ENCODE measurements around the gene CCSER2.

The CCSER2 gene

DNA sequence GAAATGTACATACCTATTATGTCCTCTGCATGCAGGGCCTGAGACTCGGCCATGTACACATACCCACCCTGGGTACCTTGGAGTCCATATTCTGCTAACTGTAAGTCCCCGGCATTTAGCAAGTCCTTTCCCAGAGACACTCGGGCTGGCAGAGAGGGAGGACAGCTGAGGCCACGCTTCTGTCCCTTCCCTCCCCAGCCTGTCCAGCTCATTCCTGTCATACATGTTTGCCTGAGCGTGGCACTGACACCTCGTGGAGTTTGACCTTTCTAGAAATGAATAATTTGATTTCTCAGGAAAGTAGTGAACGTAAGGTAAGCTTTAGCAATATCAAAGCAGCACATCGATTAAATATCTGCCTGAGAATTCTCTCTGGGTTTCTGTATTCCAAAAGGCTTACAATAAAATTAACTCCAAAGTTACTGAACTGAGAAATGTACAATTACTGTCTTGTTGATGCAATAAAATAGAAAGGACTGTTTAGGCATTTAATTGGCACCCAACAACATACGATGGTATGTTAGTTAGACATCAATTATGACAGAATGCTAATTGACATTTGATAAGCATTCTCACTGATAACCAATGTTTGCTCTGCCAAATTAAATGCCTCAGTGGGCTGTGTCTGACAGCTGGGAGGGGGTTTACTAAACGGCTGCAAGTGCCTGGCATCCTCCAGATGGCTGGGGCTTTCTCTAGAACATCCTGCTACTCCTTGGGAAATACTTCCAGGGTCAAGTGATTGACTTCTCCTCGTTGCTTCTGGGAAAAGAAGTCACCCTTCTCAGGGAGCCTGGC, 221.2 kb downstream of the CCSER2 start:
- DNase-seq (ENCODE audit: low spot score), result no peak

DNA sequence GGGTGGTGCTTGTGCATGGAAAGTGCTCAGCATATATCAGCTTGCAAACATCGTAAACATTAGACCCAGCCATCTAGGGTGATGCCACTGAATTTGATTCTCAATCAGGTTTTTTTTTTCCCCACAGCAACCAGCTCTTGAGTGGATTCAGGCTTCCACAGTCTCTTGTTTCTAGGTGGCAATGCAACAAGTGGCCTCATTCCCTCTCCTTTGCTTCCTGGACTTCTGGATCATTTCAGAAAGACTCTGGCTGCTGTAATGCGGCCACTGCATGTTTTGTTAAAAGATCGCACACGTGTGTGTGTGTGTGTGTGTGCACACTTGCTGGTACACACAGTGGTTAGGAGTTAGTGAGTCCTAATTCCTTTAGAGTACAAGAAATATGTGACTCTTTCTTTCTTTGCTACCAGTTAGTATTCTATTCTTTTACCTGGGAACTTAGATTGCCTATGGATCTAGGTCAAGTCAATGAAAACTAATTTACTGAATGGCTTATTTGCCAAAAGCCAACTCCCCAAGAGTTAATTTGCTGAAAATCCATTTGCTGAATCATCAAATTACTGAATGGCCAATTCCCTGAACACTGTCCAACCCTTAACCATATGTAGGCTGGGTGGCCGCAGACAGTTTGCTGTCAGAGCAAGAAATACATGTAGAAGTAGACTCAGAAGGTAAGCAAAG, 222.5 kb downstream of the CCSER2 start:
- no peak for DNase-seq (ENCODE audit: low spot score)

DNA sequence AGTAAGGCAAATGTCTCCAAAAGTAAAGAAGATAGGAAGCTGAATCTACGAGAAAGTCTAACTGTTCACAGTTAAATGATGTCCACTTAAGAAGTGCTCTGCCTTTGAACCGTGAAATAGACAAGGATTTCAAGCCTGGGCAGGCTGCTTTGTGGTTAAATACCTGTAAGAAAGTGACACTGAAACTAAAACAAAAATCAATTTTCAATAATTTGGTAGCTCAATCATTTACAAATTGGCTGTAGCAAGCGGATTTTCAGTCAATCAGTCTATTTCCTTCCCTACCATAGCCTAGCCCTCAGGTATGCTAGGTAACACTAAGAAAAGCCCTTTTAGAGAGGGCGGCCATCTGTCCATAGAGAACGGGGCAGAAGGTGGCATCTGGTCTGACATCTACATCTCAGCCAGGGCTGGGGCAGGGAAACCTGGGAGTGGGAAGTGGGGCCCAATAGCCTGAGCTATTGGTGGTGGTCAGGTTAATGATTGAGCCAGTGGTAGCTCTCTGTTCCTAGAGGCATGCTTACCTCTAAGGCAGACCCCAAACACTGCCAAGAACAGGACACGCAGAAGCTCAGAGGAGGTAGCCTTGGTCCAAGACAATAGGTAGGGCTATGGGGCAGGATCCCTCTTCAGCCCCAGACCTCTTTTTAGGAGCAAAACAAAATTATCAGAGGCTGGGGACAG, 223.2 kb downstream of the CCSER2 start:
- DNase-seq (ENCODE audit: low spot score), result no peak

DNA sequence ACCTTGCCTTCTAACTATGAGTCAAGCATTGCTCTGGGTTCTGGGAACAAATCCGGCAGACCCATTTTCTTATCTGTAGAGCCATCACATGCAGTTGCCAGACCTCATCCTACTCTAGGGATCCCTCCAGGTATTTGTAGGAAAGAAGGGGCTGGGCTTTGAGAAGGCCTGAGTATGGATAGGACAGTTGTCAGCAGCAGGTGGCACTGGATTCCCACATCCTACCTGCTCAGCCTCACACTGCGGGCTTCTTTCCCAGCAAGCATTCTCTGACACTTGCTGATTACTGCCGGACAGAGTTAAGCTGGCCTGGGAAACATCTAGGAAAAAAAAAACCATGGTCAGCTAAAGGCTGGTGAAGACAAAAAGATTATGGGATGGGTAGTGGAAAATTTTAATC, 224.1 kb downstream of the CCSER2 start:
- no peak for DNase-seq (ENCODE audit: low spot score)

DNA sequence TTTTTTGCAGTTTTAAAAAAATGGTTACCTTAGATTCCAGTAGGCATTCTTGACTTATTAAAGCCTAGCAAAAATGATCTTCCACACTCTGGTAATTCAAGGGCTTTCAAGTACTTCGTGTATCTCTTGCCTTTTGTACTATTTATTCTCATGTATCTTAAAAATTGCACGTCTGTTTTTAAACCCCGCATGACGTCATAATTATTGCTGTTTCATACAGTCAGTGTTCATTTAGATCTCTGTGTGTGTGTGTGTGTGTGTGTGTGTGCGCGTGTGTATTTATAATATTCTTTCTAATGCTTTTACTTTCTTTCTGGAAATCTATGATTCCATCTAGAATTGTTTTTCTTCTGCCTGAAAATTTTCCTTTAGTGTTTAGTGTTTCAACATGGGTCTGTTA, 234.2 kb downstream of the CCSER2 start:
- no peak for DNase-seq (ENCODE audit: low spot score)

DNA sequence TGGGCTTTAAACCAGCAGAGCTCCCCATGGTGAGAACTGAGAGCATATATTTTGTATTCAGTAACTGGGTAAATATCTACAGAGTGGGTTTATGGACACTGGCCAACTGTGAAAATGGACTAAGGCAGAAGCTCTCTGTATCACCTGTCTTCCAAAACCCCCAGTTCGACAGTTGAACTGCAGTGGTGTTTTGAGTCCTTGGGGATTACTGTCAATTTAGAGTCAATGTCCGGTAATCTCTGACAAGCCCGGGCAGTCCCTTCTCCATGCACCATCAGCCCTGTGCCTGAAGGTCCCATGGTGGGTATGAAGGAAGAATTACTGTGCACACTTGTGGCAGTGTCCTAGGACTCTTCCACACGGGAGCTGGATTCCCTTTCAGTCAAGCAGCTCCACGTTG, 235.0 kb downstream of the CCSER2 start:
- no peak for DNase-seq (ENCODE audit: low spot score)

DNA sequence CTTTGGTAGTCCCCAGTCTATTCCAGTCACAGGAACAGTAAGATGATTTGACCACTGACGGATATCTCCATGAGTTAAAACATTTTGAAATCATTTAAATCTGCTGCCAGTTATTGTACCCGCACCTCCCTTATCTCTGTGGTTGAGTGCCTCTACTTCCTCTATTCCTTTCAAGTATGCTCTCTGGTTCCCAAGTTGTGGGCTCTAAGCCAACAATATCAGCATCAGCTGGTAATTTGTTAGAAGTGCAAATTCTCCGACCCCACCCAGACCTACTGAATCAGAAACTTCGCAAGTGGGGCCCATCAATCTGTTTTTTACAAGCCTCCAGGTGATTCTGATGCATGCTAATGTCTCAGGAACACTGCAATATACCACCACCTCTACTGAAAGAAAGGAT, 235.5 kb downstream of the CCSER2 start:
- DNase-seq (ENCODE audit: low spot score), result no peak

DNA sequence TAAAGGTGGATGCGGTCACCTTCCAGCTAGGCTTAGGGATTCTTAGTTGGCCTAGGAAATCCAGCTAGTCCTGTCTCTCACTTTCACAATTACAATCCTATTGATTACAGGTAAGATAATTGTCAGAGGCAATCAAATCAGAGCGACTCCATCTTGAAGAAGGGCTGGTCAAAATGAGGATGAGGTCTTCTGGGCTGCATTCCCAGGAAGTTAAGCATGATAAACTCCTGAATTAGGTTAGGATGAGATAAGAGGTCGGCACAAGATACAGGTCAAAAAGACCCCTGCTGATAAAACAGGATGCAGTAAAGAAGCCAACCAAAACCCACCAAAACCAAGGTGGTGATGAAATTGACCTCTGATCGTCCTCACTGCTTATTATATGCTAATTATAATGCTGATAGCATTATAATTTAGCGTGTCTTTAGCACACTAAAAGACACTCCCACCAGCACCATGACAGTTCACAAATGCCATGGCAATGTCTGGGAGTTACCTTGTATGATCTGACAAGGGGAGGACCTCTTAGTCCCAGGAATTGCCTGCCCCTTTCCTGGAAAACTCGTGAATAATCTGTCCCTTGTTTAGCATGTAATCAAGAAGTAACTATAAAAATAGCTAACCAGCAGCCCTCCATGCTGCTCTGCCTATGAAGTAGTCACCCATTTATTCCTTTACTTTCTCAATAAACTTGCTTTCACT, 237.6 kb downstream of the CCSER2 start:
- no peak for DNase-seq (ENCODE audit: low spot score)

DNA sequence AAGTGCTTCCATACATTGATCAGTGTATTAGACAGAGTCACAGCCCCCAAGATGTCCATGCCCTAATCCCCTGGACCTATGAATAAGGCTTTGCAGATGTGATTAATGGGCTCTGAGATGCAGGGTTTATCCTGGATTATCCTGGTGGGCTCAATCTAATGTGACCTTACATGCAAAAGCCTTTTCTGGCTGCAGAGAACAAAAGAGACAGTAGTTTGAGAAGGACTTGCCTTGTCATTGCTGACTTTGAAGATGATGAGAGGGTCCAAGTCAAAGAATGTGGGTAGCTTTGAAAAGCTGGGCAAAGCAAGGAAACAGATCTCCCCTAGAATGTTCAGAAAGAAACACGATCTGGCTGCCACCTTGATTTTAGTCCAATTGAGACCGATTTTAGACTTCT, 238.7 kb downstream of the CCSER2 start:
- no peak for DNase-seq (ENCODE audit: low spot score)
